Neural cell (in vitro differentiated cells): ENCODE results near the gene SLC7A6.

Experiments
- CTCF ChIP-seq: fragments of 450-650 bp; IDR thresholded peaks from 2 replicates; pipeline ENCODE4 v1.5.1; 2014; ENCODE audit warnings: antibody characterized with exemption, mild to moderate bottlenecking, moderate library complexity; ENCODE audit not compliant: poor library complexity, severe bottlenecking
- EP300 ChIP-seq: fragments of 450-650 bp; conservative IDR thresholded peaks from 2 replicates; pipeline ENCODE4 v1.6.1; 2014; ENCODE audit warnings: antibody characterized with exemption, mild to moderate bottlenecking, moderate library complexity; ENCODE audit not compliant: poor library complexity, severe bottlenecking
- EZH2 ChIP-seq: fragments of 200-600, 300-800 bp; shearing (Covaris generic), sonication (generic); IDR thresholded peaks from 2 replicates; pipeline ENCODE4 v1.6.1; 2014; ENCODE audit warnings: antibody characterized with exemption, low read length, borderline replicate concordance, mild to moderate bottlenecking; ENCODE audit not compliant: insufficient read depth, poor library complexity, severe bottlenecking
- MXI1 ChIP-seq: fragments of 450-650 bp; conservative IDR thresholded peaks from 2 replicates; pipeline ENCODE4 v1.6.1; 2014; ENCODE audit warnings: antibody characterized with exemption, mild to moderate bottlenecking; ENCODE audit not compliant: poor library complexity, severe bottlenecking
- POLR2AphosphoS5 ChIP-seq: IDR thresholded peaks from 2 replicates; pipeline ENCODE4 v1.6.1; 2012
- RAD21 ChIP-seq: fragments of 450-650 bp; conservative IDR thresholded peaks from 2 replicates; pipeline ENCODE4 v1.6.1; 2014; ENCODE audit warnings: antibody characterized with exemption, mild to moderate bottlenecking, moderate library complexity
- REST ChIP-seq: IDR thresholded peaks from 2 replicates; pipeline ENCODE4 v1.6.1; 2012; ENCODE audit warnings: borderline replicate concordance
- SMC3 ChIP-seq: fragments of 450-650 bp; conservative IDR thresholded peaks from 2 replicates; pipeline ENCODE4 v1.6.1; 2014; ENCODE audit warnings: antibody characterized with exemption, mild to moderate bottlenecking, moderate library complexity; ENCODE audit not compliant: poor library complexity
- TAF1 ChIP-seq: IDR thresholded peaks from 2 replicates; pipeline ENCODE4 v1.6.1; 2012; ENCODE audit warnings: low read depth

GRCh38 chr16:68319185-68319908 is 55.0 kb downstream of the SLC7A6 start:
- TF ChIP-seq CTCF (no peak), MXI1 (no peak), EP300 (no peak), RAD21 (no peak), POLR2AphosphoS5 (no peak), TAF1 (no peak), REST (no peak), EZH2 (no peak), SMC3 (no peak)
